Measurements from ENCODE around the gene CIPC.

DNA sequence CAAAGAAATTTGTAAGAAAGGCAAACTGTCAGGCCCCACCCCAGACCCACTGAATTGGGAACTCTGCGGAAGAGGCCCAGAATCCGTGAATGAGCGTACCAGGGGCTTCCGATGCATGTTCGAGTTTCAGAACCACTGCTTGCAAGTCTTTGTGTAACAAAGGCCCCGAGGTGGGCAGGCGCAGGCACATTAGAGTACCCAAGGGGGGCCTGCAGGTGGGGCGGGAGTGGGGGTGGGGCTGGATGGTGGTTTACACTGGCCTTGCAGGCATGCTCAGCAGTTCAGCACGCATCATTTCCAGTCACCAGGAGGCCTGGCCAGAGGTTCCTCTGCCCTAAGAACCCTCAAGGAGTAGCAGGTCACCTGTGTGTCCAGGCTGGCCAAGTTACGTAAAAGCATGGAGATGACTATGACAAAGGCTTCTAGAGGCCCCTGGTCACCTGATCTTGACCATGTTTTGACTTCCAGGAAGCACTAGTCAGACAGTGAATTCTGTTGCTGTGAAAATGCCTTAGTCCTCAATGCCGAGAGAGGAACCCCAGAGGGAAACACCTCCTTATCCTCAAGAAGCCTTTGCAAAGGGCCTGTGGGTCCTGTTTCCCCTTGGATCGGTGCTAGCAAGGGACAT is 36.3 kb upstream of the CIPC start:
- TF ChIP-seq, protein P1, sequence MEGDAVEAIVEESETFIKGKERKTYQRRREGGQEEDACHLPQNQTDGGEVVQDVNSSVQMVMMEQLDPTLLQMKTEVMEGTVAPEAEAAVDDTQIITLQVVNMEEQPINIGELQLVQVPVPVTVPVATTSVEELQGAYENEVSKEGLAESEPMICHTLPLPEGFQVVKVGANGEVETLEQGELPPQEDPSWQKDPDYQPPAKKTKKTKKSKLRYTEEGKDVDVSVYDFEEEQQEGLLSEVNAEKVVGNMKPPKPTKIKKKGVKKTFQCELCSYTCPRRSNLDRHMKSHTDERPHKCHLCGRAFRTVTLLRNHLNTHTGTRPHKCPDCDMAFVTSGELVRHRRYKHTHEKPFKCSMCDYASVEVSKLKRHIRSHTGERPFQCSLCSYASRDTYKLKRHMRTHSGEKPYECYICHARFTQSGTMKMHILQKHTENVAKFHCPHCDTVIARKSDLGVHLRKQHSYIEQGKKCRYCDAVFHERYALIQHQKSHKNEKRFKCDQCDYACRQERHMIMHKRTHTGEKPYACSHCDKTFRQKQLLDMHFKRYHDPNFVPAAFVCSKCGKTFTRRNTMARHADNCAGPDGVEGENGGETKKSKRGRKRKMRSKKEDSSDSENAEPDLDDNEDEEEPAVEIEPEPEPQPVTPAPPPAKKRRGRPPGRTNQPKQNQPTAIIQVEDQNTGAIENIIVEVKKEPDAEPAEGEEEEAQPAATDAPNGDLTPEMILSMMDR (IDR thresholded peaks at IDR 0.05), result no peak
- no peak for TF ChIP-seq EZH2 (IDR thresholded peaks at IDR 0.05; ENCODE audit: borderline replicate concordance, insufficient read depth, low read depth, low read length, poor library complexity, severe bottlenecking)

Measured in B cell (primary cell).